Type B pancreatic cell (in vitro differentiated cells): ENCODE measurements around the gene FBXO24. TPM values are rescaled to one million over a fixed set of nuclear protein-coding genes. Genes with fewer than 3 reads are reported as not detected.

ENCODE experiments used
- DNase-seq: peaks from one replicate; pipeline ENCODE4 v3.0.0; 2021; ENCODE audit warnings: mixed read lengths; ENCODE audit not compliant: unreplicated experiment; ENCODE audit errors: extremely low spot score
- H3K27ac Mint-ChIP-seq: 2 replicates; pipeline ENCODE4 v1.8.0; 2021; ENCODE audit warnings: mild to moderate bottlenecking, mixed read lengths
- H3K27me3 Mint-ChIP-seq: 2 replicates; pipeline ENCODE4 v1.8.0; 2021; ENCODE audit warnings: mixed read lengths
- H3K36me3 Mint-ChIP-seq: 2 replicates; pipeline ENCODE4 v1.8.0; 2021; ENCODE audit warnings: mixed read lengths
- H3K4me1 Mint-ChIP-seq: one replicate; pipeline ENCODE4 v1.8.0; 2021; ENCODE audit warnings: mixed read lengths; ENCODE audit not compliant: unreplicated experiment
- H3K4me3 Mint-ChIP-seq: 2 replicates; pipeline ENCODE4 v1.8.0; 2021; ENCODE audit warnings: mild to moderate bottlenecking, mixed read lengths
- H3K9me3 Mint-ChIP-seq: 2 replicates; pipeline ENCODE4 v1.8.0; 2021; ENCODE audit warnings: mixed read lengths
- CTCF ChIP-seq: fragments of 200-600 bp; sonication (generic); conservative IDR thresholded peaks from 2 replicates; pipeline ENCODE4 v1.5.0; 2021; ENCODE audit warnings: antibody characterized with exemption, mild to moderate bottlenecking
- total RNA-seq: library from RNA; stranded (reverse); gene quantifications from 2 replicates; pipeline ENCODE4 v1.2.1, GENCODE V29; 2021; ENCODE audit warnings: low replicate concordance

The FBXO24 gene
- total RNA-seq, 1 donor from 2014 or later: 0.77 TPM

GRCh38 chr7:100591596-100591995 lies 5.5 kb downstream of the FBXO24 start:
- Mint-ChIP-seq H3K36me3 (no peaks in the 10 kb centered on the region), H3K27me3 (peaks cover 8% of the 10 kb centered on the region), H3K27ac (no peak overlapping the region), H3K9me3 (no peaks in the 10 kb centered on the region), H3K4me1 (peaks cover 29% of the 10 kb centered on the region), H3K4me3 (no peak overlapping the region)
- TF ChIP-seq CTCF: no peak
- no peak for DNase-seq

DNA sequence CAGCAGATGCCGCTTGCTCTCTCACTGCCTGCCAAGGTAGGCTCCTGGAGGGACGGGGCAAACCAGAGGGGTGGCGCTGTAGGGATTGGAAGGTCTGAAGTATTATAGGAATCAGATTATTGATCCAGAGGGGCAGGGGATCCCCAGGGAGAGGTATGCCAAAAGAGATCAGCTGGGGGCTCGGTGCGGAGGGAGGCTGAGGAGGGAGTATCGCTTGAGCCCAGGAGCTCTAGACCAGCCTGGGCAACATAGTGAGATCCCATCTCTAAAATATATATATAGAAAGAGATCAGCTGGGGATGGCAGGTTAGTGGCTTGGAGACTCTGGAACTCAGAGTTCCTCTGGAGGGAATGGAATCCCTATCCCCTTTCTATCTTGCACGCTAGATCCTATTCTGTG lies 9.1 kb downstream of the FBXO24 start:
- H3K36me3 Mint-ChIP-seq: no peaks in the 10 kb centered on the region
- no peak for TF ChIP-seq CTCF
- H3K9me3 Mint-ChIP-seq: no peaks in the 10 kb centered on the region
- H3K4me1 Mint-ChIP-seq: peaks cover 15% of the 10 kb centered on the region
- peaks cover 4% of the 10 kb centered on the region for H3K27me3 Mint-ChIP-seq
- no peak overlapping the region for H3K4me3 Mint-ChIP-seq
- H3K27ac Mint-ChIP-seq: no peak overlapping the region
- no peak for DNase-seq

DNA sequence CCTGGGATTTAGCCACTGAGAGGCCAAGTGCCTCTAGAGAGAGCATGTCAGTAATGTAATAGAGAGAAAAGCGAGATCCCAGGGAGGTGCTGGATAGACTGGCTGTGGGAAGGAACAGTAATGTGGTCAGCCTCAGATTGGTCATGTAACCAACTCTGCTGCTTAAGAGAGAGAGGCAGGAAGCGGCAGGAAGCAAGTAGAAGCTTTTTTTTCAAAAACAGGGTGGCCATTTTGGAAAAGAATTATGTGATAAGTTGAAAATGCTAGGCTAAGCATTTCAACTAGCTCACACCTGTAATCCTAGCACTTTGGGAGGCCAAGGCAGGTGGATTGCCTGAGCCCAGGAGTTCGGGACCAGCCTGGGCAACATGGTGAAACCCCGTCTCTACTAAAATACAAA lies 12.3 kb downstream of the FBXO24 start:
- Mint-ChIP-seq H3K9me3 (no peaks in the 10 kb centered on the region), H3K4me1 (peaks cover 27% of the 10 kb centered on the region), H3K27me3 (no peaks in the 10 kb centered on the region), H3K4me3 (peak overlapping the region; percentile 3), H3K27ac (no peak overlapping the region), H3K36me3 (no peaks in the 10 kb centered on the region)
- no peak for DNase-seq
- TF ChIP-seq CTCF: no peak

DNA sequence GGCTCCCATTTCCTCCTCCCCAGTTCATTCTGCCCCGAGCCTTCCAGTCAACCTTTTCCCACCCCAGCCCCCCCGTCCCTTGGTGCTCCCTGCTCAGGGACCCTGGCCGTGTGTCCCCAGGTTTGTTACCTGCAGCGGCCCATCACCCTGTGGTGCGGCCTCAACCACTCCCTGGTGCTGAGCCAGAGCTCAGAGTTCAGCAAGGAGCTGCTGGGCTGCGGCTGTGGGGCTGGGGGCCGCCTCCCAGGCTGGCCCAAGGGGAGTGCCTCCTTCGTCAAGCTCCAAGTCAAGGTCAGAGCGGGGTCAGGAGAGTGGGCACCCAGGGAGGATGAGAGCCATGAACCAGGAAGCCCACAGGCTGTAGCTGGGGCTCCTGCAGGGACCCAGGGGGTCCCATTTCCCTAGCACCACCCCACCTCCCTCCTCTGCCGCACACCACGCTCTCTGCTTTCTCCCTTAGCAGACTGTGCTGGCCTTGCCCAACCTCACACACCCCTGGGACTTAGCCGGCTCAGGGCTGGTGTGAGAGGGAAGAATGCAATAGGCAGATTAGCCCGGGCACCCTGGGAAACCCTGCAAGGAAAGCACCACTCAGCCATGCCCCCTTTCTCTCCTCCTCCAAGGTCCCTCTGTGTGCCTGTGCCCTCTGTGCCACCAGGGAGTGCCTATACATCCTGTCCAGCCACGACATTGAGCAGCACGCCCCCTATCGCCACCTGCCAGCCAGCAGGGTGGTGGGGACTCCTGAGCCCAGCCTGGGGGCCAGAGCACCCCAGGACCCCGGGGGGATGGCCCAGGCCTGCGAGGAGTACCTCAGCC lies 14.0 kb downstream of the FBXO24 start:
- Mint-ChIP-seq H3K9me3 (no peaks in the 10 kb centered on the region), H3K27ac (no peak overlapping the region), H3K36me3 (no peaks in the 10 kb centered on the region), H3K4me1 (peaks cover 27% of the 10 kb centered on the region), H3K27me3 (no peaks in the 10 kb centered on the region), H3K4me3 (no peak overlapping the region)
- no peak for DNase-seq
- no peak for TF ChIP-seq CTCF

GRCh38 chr7:100600730-100601038 lies 14.6 kb downstream of the FBXO24 start:
- Mint-ChIP-seq H3K4me3 (no peak overlapping the region), H3K27me3 (no peaks in the 10 kb centered on the region), H3K36me3 (no peaks in the 10 kb centered on the region), H3K9me3 (no peaks in the 10 kb centered on the region), H3K27ac (no peak overlapping the region), H3K4me1 (peaks cover 27% of the 10 kb centered on the region)
- no peak for TF ChIP-seq CTCF
- no peak for DNase-seq
